Renal cortex interstitium (tissue), 15 donors: ENCODE data around the gene TRHDE. TPM values are rescaled to one million over a fixed set of nuclear protein-coding genes. Genes with fewer than 3 reads are reported as not detected.

ENCODE experiments used
- DNase-seq, 11 donors: peaks; one replicate each; pipeline ENCODE4 v3.0.0-alpha.2; 2013; ENCODE audit warnings: low read depth in 9 of 11, low spot score in 4 of 11; ENCODE audit errors: extremely low read depth in 1 of 11
- long read RNA-seq, 16 experiments: transcript quantifications; one replicate each; lab custom pipeline, GENCODE V29; 2026
- polyA plus RNA-seq, 3 donors: library from polyadenylated mRNA; unstranded; fragments of 120-200 nt; gene quantifications; one replicate each; pipeline ENCODE4 v1.2.1, GENCODE V29; 2013; ENCODE audit not compliant: insufficient read length in 3 of 3

The TRHDE gene
- polyA plus RNA-seq, result 10 to 100 TPM; 20.6 to 27.5 (median 23.0) TPM
- long read RNA-seq, donor 1, full-length matches to known transcripts, result 1 of 13 reads
- long read RNA-seq, donor 1, partial matches to known transcripts, result 12 of 13 reads
- long read RNA-seq, donor 1, other reads (novel, unspliced or antisense), result 0 of 13 reads
- long read RNA-seq, donor 2, result 0 reads
- long read RNA-seq, donor 3, full-length matches to known transcripts, result 4 of 19 reads
- long read RNA-seq, donor 3, partial matches to known transcripts, result 15 of 19 reads
- long read RNA-seq, donor 3, other reads (novel, unspliced or antisense), result 0 of 19 reads
- long read RNA-seq, donor 4, full-length matches to known transcripts, result 1 of 6 reads
- long read RNA-seq, donor 4, partial matches to known transcripts, result 5 of 6 reads
- long read RNA-seq, donor 4, other reads (novel, unspliced or antisense), result 0 of 6 reads
- long read RNA-seq, donor 5, result 0 reads
- long read RNA-seq, donor 6, result 0 reads
- long read RNA-seq, donor 7, result 0 reads
- long read RNA-seq, donor 8, partial matches to known transcripts, result 11 of 11 reads
- long read RNA-seq, donor 8, other reads (novel, unspliced or antisense), result 0 of 11 reads
- long read RNA-seq, donor 9, full-length matches to known transcripts, result 1 of 8 reads
- long read RNA-seq, donor 9, partial matches to known transcripts, result 7 of 8 reads
- long read RNA-seq, donor 9, other reads (novel, unspliced or antisense), result 0 of 8 reads
- long read RNA-seq, donor 10, full-length matches to known transcripts, result 1 of 1 reads
- long read RNA-seq, donor 10, partial matches to known transcripts, result 0 of 1 reads
- long read RNA-seq, donor 10, other reads (novel, unspliced or antisense), result 0 of 1 reads
- long read RNA-seq, donor 11, full-length matches to known transcripts, result 1 of 7 reads
- long read RNA-seq, donor 11, partial matches to known transcripts, result 6 of 7 reads
- long read RNA-seq, donor 11, other reads (novel, unspliced or antisense), result 0 of 7 reads
- long read RNA-seq, donor 12, full-length matches to known transcripts, result 1 of 6 reads
- long read RNA-seq, donor 12, partial matches to known transcripts, result 5 of 6 reads
- long read RNA-seq, donor 12, other reads (novel, unspliced or antisense), result 0 of 6 reads
- long read RNA-seq, donor 13, result 0 reads
- long read RNA-seq, donor 14, full-length matches to known transcripts, result 3 of 3 reads
- long read RNA-seq, donor 14, partial matches to known transcripts, result 0 of 3 reads
- long read RNA-seq, donor 14, other reads (novel, unspliced or antisense), result 0 of 3 reads
- long read RNA-seq, donor 15, result 0 reads
- long read RNA-seq, donor 16, full-length matches to known transcripts, result 5 of 64 reads
- long read RNA-seq, donor 16, partial matches to known transcripts, result 52 of 64 reads
- long read RNA-seq, donor 16, other reads (novel, unspliced or antisense), result 7 of 64 reads

- DNase-seq, result peak in 2 of 11 donors; percentile 38 to 58
Observed at GRCh38 chr12:72272091-72272661, at the start of gene TRHDE. Gene TRHDE (plus strand): TSS chr12:72272370. CDS start chr12:72272644, 274 bp downstream.

GRCh38 chr12:72226510-72226909 is 45.7 kb upstream of the TRHDE start:
- DNase-seq, result no peak

GRCh38 chr12:72228424-72228823 is 43.7 kb upstream of the TRHDE start:
- no peak for DNase-seq

- DNase-seq, result no peak
Observed at GRCh38 chr12:72230589-72230988, 41.6 kb upstream of the TRHDE start.

GRCh38 chr12:72234886-72235285 is 37.3 kb upstream of the TRHDE start:
- DNase-seq, result no peak

GRCh38 chr12:72236071-72236705 is 36.0 kb upstream of the TRHDE start:
- DNase-seq, result no peak

GRCh38 chr12:72241552-72241951 is 30.6 kb upstream of the TRHDE start:
- DNase-seq, result no peak

- DNase-seq, result no peak
Observed at GRCh38 chr12:72242946-72243345, 29.2 kb upstream of the TRHDE start.

GRCh38 chr12:72246370-72246769 is 25.8 kb upstream of the TRHDE start:
- no peak for DNase-seq

- DNase-seq, result no peak
Observed at GRCh38 chr12:72250346-72250745, 21.8 kb upstream of the TRHDE start.

GRCh38 chr12:72256725-72257124 is 15.4 kb upstream of the TRHDE start:
- DNase-seq, result no peak

- no peak for DNase-seq
Observed at GRCh38 chr12:72261885-72262284, 10.3 kb upstream of the TRHDE start.

- DNase-seq, result no peak
Observed at GRCh38 chr12:72264548-72265175, 7.5 kb upstream of the TRHDE start.

GRCh38 chr12:72267974-72268373 is 4.2 kb upstream of the TRHDE start:
- DNase-seq, result no peak

- DNase-seq, result no peak
Observed at GRCh38 chr12:72268386-72268785, 3.8 kb upstream of the TRHDE start.

- no peak for DNase-seq
Observed at GRCh38 chr12:72269491-72269890, 2.7 kb upstream of the TRHDE start.

- DNase-seq, result no peak
Observed at GRCh38 chr12:72270246-72270645, 1.9 kb upstream of the TRHDE start.

- no peak for DNase-seq
Observed at GRCh38 chr12:72270961-72271360, 1.2 kb upstream of the TRHDE start.
